WTC11 (cell line): ENCODE measurements around the gene CCSER1. TPM values are rescaled to one million over a fixed set of nuclear protein-coding genes. Genes with fewer than 3 reads are reported as not detected.

Experiments
- ATAC-seq: fragments of 200-7000 bp; cut with Tn5 transposase; 2 replicates; pipeline ENCODE4 v1.10.0; 2021; ENCODE audit warnings: mild to moderate bottlenecking, moderate library complexity
- CTCF ChIA-PET: fragments of 300-600 bp; sonication (Branson Sonifier 250); formaldehyde crosslinking; loops from one replicate; lab custom pipeline; 2021; ENCODE audit warnings: antibody characterized with exemption; lab: Charles Lee
- POLR2A ChIA-PET: fragments of 350-600 bp; sonication (Branson Sonifier 250); formaldehyde crosslinking; loops from one replicate; lab custom pipeline; 2021; ENCODE audit warnings: antibody characterized with exemption; lab: Charles Lee
- DNase-seq: peaks from one replicate; pipeline ENCODE4 v3.0.0; 2021; ENCODE audit warnings: low spot score
- H3K27ac Mint-ChIP-seq: 2 replicates; pipeline ENCODE4 v1.8.0; 2021; ENCODE audit warnings: mixed read lengths
- H3K27me3 Mint-ChIP-seq: 2 replicates; pipeline ENCODE4 v1.8.0; 2021; ENCODE audit warnings: low read depth, mild to moderate bottlenecking, moderate library complexity, mixed read lengths
- H3K36me3 Mint-ChIP-seq: 2 replicates; pipeline ENCODE4 v1.8.0; 2021; ENCODE audit warnings: mixed read lengths
- H3K4me1 Mint-ChIP-seq: 2 replicates; pipeline ENCODE4 v1.8.0; 2022; ENCODE audit warnings: mixed read lengths
- H3K4me3 Mint-ChIP-seq: 2 replicates; pipeline ENCODE4 v1.8.0; 2021; ENCODE audit warnings: mild to moderate bottlenecking, moderate library complexity, mixed read lengths
- H3K9me3 Mint-ChIP-seq: 2 replicates; pipeline ENCODE4 v1.8.0; 2021; ENCODE audit warnings: mixed read lengths
- EMX1 ChIP-seq: fragments of 250-450 bp; sonication (Bioruptor Pico); IDR thresholded peaks from 2 replicates; pipeline ENCODE4 v1.8.0; 2021; ENCODE audit warnings: mild to moderate bottlenecking
- HMGA2 ChIP-seq: fragments of 250-450 bp; sonication (Bioruptor Pico); IDR thresholded peaks from 2 replicates; pipeline ENCODE4 v1.4.0; 2021; ENCODE audit warnings: mild to moderate bottlenecking, moderate library complexity
- JUN ChIP-seq: sonication (generic); formaldehyde crosslinking; IDR thresholded peaks from 2 replicates; pipeline ENCODE4 v1.8.0; 2023; ENCODE audit warnings: mild to moderate bottlenecking, missing genetic modification reagents
- NFATC4 ChIP-seq: fragments of 250-450 bp; sonication (Bioruptor Pico); IDR thresholded peaks from 2 replicates; pipeline ENCODE4 v1.9.0; 2021; ENCODE audit warnings: mild to moderate bottlenecking
- SOX15 ChIP-seq: fragments of 250-450 bp; sonication (Bioruptor Pico); IDR thresholded peaks from 2 replicates; pipeline ENCODE4 v1.9.0; 2021; ENCODE audit warnings: mild to moderate bottlenecking
- ZNF671 ChIP-seq: fragments of 250-450 bp; sonication (Bioruptor Pico); IDR thresholded peaks from 2 replicates; pipeline ENCODE4 v1.8.0; 2021; ENCODE audit warnings: mild to moderate bottlenecking
- total RNA-seq: library from RNA; stranded (reverse); gene quantifications from 3 replicates; pipeline ENCODE4 v1.2.3, GENCODE V29; 2021
- TF ChIP-seq, protein P1 (sequence below): sonication (generic); formaldehyde crosslinking; conservative IDR thresholded peaks from 2 replicates; pipeline ENCODE4 v1.8.1; 2022; ENCODE audit warnings: mild to moderate bottlenecking, missing genetic modification reagents
- TF ChIP-seq, protein P2 (sequence below): fragments of 250-450 bp; sonication (Bioruptor Pico); conservative IDR thresholded peaks from 2 replicates; pipeline ENCODE4 v1.9.0; 2021; ENCODE audit warnings: mild to moderate bottlenecking
- TF ChIP-seq, protein P3 (sequence below): sonication (generic); formaldehyde crosslinking; IDR thresholded peaks from 2 replicates; pipeline ENCODE4 v1.8.1; 2022; ENCODE audit warnings: missing genetic modification reagents, borderline replicate concordance
- TF ChIP-seq, protein P4 (sequence below): sonication (generic); formaldehyde crosslinking; IDR thresholded peaks from 2 replicates; pipeline ENCODE4 v1.8.0; 2022; ENCODE audit warnings: mild to moderate bottlenecking, missing genetic modification reagents
- TF ChIP-seq, protein P5 (sequence below): fragments of 250-450 bp; sonication (Bioruptor Pico); IDR thresholded peaks from 2 replicates; pipeline ENCODE4 v1.9.0; 2021; ENCODE audit warnings: mild to moderate bottlenecking
- TF ChIP-seq, protein P6 (sequence below): sonication (generic); formaldehyde crosslinking; IDR thresholded peaks from 2 replicates; pipeline ENCODE4 v1.8.1; 2023; ENCODE audit warnings: mild to moderate bottlenecking, missing genetic modification reagents
- TF ChIP-seq, protein P7 (sequence below): sonication (generic); formaldehyde crosslinking; IDR thresholded peaks from 2 replicates; pipeline ENCODE4 v1.8.1; 2022; ENCODE audit warnings: low read depth, mild to moderate bottlenecking, moderate library complexity, missing genetic modification reagents, borderline replicate concordance
- TF ChIP-seq, protein P8 (sequence below): sonication (generic); formaldehyde crosslinking; IDR thresholded peaks from 2 replicates; pipeline ENCODE4 v1.8.1; 2022; ENCODE audit warnings: mild to moderate bottlenecking, moderate library complexity, missing genetic modification reagents
- TF ChIP-seq, protein P9 (sequence below): fragments of 250-450 bp; sonication (Bioruptor Pico); IDR thresholded peaks from 2 replicates; pipeline ENCODE4 v1.9.0; 2021; ENCODE audit warnings: mild to moderate bottlenecking

The CCSER1 gene
- total RNA-seq, 1 experiment from 2014 or later: 0.87 TPM

DNA sequence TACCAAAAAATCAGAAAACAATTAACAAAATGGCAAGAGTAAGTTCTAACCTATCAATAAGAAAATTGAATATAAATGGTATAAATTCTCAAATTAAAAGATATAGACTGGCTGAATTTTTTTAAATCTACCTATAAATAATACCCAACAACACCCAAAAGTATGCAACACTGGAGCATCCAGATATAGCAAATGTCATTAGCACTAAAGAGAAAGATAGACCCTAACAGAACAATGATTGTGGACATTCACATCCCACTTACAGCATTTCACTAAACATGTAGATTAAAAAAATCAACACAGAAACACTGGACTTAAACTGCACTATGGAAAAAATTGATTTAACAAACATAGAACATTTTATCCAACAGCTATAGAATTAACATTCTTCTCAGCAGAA is 1503.6 kb downstream of the CCSER1 start:
- H3K27ac Mint-ChIP-seq: no peak overlapping the region; the same call in 1 of the 2 replicates
- peaks cover 53% of the 10 kb centered on the region for H3K36me3 Mint-ChIP-seq
- no peaks in the 10 kb centered on the region; the same call in 1 of the 2 replicates for H3K27me3 Mint-ChIP-seq
- POLR2A ChIA-PET: no interaction called here
- no peak for DNase-seq
- TF ChIP-seq, protein P1, sequence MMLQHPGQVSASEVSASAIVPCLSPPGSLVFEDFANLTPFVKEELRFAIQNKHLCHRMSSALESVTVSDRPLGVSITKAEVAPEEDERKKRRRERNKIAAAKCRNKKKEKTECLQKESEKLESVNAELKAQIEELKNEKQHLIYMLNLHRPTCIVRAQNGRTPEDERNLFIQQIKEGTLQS: no peak
- TF ChIP-seq, protein P2, sequence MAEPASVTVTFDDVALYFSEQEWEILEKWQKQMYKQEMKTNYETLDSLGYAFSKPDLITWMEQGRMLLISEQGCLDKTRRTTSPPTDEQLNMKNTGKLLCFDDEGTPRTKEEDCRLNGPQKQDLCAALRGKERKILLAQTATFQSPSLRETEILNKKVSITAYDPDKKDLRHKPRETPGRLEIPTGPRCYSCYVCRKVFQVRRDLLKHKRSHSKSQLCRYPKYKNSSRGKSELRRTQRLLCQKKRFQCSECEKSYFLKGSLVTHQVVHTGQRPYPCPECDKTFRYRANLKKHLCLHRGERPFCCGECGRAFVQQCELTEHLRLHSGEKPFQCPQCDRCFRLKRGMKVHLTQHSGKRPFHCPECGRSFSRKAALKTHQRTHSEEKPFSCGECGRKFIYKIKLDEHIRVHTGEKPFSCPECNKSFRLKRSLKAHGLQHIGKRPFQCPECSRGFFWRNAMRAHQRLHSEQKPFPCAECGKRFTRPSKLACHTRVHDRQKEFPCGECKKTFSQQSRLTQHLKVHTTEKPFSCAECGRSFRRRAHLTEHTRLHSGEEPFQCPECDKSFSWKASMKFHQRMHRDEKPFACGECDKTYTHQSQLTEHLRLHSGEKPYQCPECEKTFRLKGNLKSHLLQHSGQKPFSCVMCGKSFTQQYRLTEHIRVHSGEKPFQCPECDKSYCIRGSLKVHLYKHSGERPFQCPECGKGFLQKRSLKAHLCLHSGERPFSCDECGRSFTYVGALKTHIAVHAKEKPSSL (CRISPR knock-in tag): peak; percentile 92
- TF ChIP-seq, protein P3, sequence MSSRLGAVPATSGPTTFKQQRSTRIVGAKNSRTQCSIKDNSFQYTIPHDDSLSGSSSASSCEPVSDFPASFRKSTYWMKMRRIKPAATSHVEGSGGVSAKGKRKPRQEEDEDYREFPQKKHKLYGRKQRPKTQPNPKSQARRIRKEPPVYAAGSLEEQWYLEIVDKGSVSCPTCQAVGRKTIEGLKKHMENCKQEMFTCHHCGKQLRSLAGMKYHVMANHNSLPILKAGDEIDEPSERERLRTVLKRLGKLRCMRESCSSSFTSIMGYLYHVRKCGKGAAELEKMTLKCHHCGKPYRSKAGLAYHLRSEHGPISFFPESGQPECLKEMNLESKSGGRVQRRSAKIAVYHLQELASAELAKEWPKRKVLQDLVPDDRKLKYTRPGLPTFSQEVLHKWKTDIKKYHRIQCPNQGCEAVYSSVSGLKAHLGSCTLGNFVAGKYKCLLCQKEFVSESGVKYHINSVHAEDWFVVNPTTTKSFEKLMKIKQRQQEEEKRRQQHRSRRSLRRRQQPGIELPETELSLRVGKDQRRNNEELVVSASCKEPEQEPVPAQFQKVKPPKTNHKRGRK (CRISPR knock-in tag): no peak
- TF ChIP-seq, protein P4, sequence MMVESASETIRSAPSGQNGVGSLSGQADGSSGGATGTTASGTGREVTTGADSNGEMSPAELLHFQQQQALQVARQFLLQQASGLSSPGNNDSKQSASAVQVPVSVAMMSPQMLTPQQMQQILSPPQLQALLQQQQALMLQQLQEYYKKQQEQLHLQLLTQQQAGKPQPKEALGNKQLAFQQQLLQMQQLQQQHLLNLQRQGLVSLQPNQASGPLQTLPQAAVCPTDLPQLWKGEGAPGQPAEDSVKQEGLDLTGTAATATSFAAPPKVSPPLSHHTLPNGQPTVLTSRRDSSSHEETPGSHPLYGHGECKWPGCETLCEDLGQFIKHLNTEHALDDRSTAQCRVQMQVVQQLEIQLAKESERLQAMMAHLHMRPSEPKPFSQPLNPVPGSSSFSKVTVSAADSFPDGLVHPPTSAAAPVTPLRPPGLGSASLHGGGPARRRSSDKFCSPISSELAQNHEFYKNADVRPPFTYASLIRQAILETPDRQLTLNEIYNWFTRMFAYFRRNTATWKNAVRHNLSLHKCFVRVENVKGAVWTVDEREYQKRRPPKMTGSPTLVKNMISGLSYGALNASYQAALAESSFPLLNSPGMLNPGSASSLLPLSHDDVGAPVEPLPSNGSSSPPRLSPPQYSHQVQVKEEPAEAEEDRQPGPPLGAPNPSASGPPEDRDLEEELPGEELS (CRISPR knock-in tag): no peak
- TF ChIP-seq, protein P5, sequence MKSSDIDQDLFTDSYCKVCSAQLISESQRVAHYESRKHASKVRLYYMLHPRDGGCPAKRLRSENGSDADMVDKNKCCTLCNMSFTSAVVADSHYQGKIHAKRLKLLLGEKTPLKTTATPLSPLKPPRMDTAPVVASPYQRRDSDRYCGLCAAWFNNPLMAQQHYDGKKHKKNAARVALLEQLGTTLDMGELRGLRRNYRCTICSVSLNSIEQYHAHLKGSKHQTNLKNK: 0 out of 2 replicates have a peak, but pooled peaks have one; percentile 31
- TF ChIP-seq, protein P6, sequence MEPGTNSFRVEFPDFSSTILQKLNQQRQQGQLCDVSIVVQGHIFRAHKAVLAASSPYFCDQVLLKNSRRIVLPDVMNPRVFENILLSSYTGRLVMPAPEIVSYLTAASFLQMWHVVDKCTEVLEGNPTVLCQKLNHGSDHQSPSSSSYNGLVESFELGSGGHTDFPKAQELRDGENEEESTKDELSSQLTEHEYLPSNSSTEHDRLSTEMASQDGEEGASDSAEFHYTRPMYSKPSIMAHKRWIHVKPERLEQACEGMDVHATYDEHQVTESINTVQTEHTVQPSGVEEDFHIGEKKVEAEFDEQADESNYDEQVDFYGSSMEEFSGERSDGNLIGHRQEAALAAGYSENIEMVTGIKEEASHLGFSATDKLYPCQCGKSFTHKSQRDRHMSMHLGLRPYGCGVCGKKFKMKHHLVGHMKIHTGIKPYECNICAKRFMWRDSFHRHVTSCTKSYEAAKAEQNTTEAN (CRISPR knock-in tag): no peak
- TF ChIP-seq EMX1 (0 out of 2 replicates have a peak, but pooled peaks have one; percentile 1), JUN (no peak), HMGA2 (CRISPR knock-in tag) (no peak), SOX15 (CRISPR knock-in tag) (no peak), ZNF671 (CRISPR knock-in tag) (0 out of 2 replicates have a peak, but pooled peaks have one; percentile 68)
- TF ChIP-seq, protein P7, sequence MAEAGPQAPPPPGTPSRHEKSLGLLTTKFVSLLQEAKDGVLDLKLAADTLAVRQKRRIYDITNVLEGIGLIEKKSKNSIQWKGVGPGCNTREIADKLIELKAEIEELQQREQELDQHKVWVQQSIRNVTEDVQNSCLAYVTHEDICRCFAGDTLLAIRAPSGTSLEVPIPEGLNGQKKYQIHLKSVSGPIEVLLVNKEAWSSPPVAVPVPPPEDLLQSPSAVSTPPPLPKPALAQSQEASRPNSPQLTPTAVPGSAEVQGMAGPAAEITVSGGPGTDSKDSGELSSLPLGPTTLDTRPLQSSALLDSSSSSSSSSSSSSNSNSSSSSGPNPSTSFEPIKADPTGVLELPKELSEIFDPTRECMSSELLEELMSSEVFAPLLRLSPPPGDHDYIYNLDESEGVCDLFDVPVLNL (CRISPR knock-in tag): no peak
- TF ChIP-seq, all 79 proteins: peak for 4
- Mint-ChIP-seq H3K4me3 (no peak overlapping the region), H3K9me3 (peaks cover 6% of the 10 kb centered on the region), H3K4me1 (peaks cover 51% of the 10 kb centered on the region)
- ATAC-seq: no peak
- CTCF ChIA-PET: no interaction called here

DNA sequence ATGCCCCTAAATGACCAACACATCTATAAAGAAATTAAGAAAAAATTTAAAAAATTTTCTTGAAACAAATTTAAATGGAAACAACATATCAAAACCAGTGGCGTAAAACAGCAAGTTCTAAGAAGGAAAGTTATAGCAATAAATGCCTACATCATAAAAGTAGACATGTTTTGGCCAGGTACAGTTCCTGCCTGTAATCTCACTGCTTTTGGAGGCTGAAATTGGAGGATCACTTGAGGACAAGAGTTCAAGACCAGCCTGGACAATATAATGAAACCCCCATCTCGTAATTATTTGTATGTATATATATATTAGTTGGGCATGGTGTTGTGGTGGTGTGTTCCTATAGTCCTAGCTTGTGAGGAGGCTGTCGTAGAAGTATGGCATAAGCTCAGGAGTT is 1504.1 kb downstream of the CCSER1 start:
- no peak overlapping the region for H3K27ac Mint-ChIP-seq
- CTCF ChIA-PET: no interaction called here
- ATAC-seq (peak; percentile 30), DNase-seq (no peak)
- H3K36me3 Mint-ChIP-seq: peaks cover 47% of the 10 kb centered on the region
- H3K9me3 Mint-ChIP-seq: peaks cover 6% of the 10 kb centered on the region
- no peaks in the 10 kb centered on the region; the same call in 1 of the 2 replicates for H3K27me3 Mint-ChIP-seq
- POLR2A ChIA-PET: interaction anchor here (0.7 kb wide), 1 partner anchor 22 kb away, joined by 4 read pairs; no protein-coding TSS in a partner anchor
- TF ChIP-seq ZNF671 (CRISPR knock-in tag) (0 out of 2 replicates have a peak, but pooled peaks have one; percentile 2), NFATC4 (CRISPR knock-in tag) (peak; percentile 69)
- TF ChIP-seq, protein P8, sequence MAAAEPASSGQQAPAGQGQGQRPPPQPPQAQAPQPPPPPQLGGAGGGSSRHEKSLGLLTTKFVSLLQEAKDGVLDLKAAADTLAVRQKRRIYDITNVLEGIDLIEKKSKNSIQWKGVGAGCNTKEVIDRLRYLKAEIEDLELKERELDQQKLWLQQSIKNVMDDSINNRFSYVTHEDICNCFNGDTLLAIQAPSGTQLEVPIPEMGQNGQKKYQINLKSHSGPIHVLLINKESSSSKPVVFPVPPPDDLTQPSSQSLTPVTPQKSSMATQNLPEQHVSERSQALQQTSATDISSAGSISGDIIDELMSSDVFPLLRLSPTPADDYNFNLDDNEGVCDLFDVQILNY (CRISPR knock-in tag): no peak
- TF ChIP-seq, protein P9, sequence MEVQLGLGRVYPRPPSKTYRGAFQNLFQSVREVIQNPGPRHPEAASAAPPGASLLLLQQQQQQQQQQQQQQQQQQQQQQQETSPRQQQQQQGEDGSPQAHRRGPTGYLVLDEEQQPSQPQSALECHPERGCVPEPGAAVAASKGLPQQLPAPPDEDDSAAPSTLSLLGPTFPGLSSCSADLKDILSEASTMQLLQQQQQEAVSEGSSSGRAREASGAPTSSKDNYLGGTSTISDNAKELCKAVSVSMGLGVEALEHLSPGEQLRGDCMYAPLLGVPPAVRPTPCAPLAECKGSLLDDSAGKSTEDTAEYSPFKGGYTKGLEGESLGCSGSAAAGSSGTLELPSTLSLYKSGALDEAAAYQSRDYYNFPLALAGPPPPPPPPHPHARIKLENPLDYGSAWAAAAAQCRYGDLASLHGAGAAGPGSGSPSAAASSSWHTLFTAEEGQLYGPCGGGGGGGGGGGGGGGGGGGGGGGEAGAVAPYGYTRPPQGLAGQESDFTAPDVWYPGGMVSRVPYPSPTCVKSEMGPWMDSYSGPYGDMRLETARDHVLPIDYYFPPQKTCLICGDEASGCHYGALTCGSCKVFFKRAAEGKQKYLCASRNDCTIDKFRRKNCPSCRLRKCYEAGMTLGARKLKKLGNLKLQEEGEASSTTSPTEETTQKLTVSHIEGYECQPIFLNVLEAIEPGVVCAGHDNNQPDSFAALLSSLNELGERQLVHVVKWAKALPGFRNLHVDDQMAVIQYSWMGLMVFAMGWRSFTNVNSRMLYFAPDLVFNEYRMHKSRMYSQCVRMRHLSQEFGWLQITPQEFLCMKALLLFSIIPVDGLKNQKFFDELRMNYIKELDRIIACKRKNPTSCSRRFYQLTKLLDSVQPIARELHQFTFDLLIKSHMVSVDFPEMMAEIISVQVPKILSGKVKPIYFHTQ (CRISPR knock-in tag): 0 out of 2 replicates have a peak, but pooled peaks have one; percentile 71
- TF ChIP-seq, protein P6 (CRISPR knock-in tag): no peak
- TF ChIP-seq, protein P2 (CRISPR knock-in tag): 0 out of 2 replicates have a peak, but pooled peaks have one; percentile 34
- H3K4me3 Mint-ChIP-seq: no peak overlapping the region
- peaks cover 56% of the 10 kb centered on the region for H3K4me1 Mint-ChIP-seq
